GM20431 (cell line): ENCODE results near the gene WDR44.

Source experiments
- in situ Hi-C: fragments of 300-500 bp; cut with MseI, MboI; formaldehyde crosslinking; loops from one replicate; pipeline ENCODE4 v1.15.0; 2020; ENCODE audit warnings: low sequenced_read_pairs; ENCODE audit not compliant: unreplicated experiment

Gene WDR44

GRCh38 chrX:118356154-118356701, 10.3 kb downstream of the WDR44 start:
- in situ Hi-C loops: no loop called here

- in situ Hi-C loops: no loop called here
These were observed 14.7 kb downstream of the WDR44 start for GRCh38 chrX:118360429-118361125.

GRCh38 chrX:118364261-118364660, 18.4 kb downstream of the WDR44 start:
- in situ Hi-C loops: no loop called here

DNA sequence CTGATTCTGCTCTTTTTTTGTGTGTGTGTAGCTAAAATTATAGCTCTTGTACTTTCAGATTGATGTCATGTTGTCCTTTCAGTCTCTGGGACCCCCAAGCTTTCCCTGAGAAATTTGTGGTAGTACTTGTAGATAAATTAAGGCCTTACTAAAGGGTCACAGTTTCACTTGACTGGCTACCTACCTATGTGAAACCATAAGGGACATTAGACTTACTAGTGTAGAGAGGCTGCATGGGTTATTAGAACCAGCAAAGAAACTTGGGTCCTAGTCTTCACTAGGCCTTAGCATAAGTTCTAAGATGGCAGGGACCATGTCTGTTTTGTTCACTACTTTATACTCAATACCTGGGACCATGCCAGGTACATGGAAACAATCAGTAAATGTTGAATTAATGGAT, 21.4 kb downstream of the WDR44 start:
- in situ Hi-C loops: no loop called here

GRCh38 chrX:118368398-118368797, 22.5 kb downstream of the WDR44 start:
- in situ Hi-C loops: no loop called here

GRCh38 chrX:118370921-118371624, 25.2 kb downstream of the WDR44 start:
- in situ Hi-C loops: no loop called here

- in situ Hi-C loops: no loop called here
These were observed 27.6 kb downstream of the WDR44 start for GRCh38 chrX:118373538-118373937.

DNA sequence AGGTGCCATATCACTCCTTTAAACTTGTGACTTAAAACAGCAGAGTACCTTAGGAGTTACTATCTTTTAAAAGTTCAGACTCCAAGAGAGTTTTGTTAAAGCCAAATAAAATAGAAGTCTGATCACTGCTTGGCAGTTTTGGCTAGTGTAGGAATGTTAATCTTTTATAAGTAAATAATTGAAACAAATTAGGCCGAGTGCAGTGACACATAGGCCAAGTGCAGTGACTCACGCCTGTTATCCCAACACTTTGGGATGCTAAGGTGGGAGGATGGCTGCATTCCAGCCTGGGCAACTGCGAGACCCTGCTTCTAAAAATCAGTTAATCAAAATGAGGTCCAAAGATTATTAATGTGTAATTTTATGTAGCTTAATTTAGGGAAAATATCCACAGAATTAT, 37.2 kb downstream of the WDR44 start:
- in situ Hi-C loops: no loop called here

GRCh38 chrX:118392716-118393115, 46.8 kb downstream of the WDR44 start:
- in situ Hi-C loops: no loop called here

- in situ Hi-C loops: no loop called here
These were observed 50.2 kb downstream of the WDR44 start for GRCh38 chrX:118396113-118396512.

- in situ Hi-C loops: no loop called here
These were observed 72.9 kb downstream of the WDR44 start for GRCh38 chrX:118418811-118419251.

- in situ Hi-C loops: no loop called here
These were observed 74.6 kb downstream of the WDR44 start for GRCh38 chrX:118420462-118420861.

- in situ Hi-C loops: no loop called here
These were observed 77.7 kb downstream of the WDR44 start for GRCh38 chrX:118423558-118423957.

DNA sequence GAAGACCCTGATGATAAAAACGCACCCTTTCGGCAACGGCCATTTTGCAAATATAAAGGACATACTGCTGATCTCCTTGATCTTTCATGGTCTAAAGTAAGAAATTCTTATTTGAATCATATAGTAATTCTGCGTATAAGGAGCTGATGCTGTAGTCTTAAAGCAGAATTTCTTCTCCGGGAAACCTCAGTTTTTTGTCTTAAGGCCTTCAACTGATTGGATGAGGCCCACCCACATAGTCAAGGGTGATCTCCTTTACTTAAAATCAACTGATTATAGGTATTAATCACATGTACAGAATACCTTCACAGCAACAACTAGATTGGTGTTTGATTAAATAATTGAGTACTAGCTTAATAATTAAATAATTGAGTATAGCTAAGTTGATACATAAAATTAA, 86.9 kb downstream of the WDR44 start:
- in situ Hi-C loops: no loop called here

- in situ Hi-C loops: no loop called here
These were observed 91.4 kb downstream of the WDR44 start for GRCh38 chrX:118437283-118437682.

GRCh38 chrX:118448273-118448783, 102.4 kb downstream of the WDR44 start:
- in situ Hi-C loops: no loop called here

- in situ Hi-C loops: loop anchor here (25.0 kb wide), 2 partner anchors 132 to 357 kb away; partner anchors contain the start of gene ZCCHC12
These were observed 109.1 kb downstream of the WDR44 start for GRCh38 chrX:118455013-118455412.

- in situ Hi-C loops: loop anchor here (25.0 kb wide), 2 partner anchors 128 to 353 kb away; partner anchors contain the start of gene ZCCHC12
These were observed 113.6 kb downstream of the WDR44 start for GRCh38 chrX:118459494-118459893.

- in situ Hi-C loops: loop anchor here (25.0 kb wide), 2 partner anchors 123 to 348 kb away; partner anchors contain the start of gene ZCCHC12
These were observed 118.6 kb downstream of the WDR44 start for GRCh38 chrX:118464501-118464900.

DNA sequence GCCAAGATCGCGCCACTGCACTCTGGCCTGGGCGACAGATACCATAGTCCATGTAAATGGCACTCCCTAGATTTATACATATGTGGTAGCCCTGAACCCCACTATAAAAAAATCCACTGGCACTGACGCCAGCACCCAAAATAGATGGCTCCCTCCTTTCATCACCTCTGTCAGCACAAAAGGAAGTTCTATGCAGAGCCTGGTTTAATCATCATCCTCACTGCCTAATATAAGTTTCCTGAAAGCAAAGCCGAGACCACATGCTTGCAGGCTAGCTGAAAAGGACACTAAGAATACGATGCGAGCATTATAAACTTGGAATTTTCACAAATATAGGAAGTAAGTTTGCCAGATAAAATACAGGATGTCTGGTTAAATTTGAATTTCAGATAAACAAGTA, 122.2 kb downstream of the WDR44 start:
- in situ Hi-C loops: loop anchor here (25.0 kb wide), 2 partner anchors 119 to 344 kb away; partner anchors contain the start of gene ZCCHC12
